HepG2 (cell line): ENCODE data around the gene PRIMA1. TPM values are rescaled to one million over a fixed set of nuclear protein-coding genes. Genes with fewer than 3 reads are reported as not detected.

Experiments
- ATAC-seq: fragments of 200-7000 bp; cut with Tn5 transposase; 3 replicates; pipeline ENCODE4 v1.9.1; 2020; ENCODE audit warnings: mild to moderate bottlenecking, moderate library complexity
- BruUV-seq: library from RNA; stranded (reverse); fragments of 400-500 nt; replicated peaks from 2 replicates; lab custom pipeline; 2021; lab: Mats Ljungman, UMichigan
- CTCF ChIA-PET: fragments of 300-600 bp; formaldehyde crosslinking; extraction: SDS; loops from one replicate; lab custom pipeline; 2021; ENCODE audit warnings: low total read pairs, inconsistent platforms, low intra/inter-chr PET ratio; lab: Yijun Ruan, JAX
- POLR2A ChIA-PET: fragments of 350-600 bp; sonication (Branson Sonifier 250); formaldehyde crosslinking; loops from one replicate; lab custom pipeline; 2020; ENCODE audit warnings: antibody characterized with exemption, inconsistent platforms; lab: Yijun Ruan, JAX
- DNase-seq: peaks from one replicate; pipeline ENCODE4 v3.0.0-alpha.2; 2015; ENCODE audit warnings: low spot score
- FAIRE-seq: peaks from 3 replicates; lab custom pipeline; 2011; peaks lifted over from hg19 to GRCh38; lab: Jason Lieb, UNC
- H2AFZ ChIP-seq: one replicate; pipeline ENCODE4 v1.6.1; 2011; ENCODE audit warnings: low read length, inconsistent platforms
- H3K27ac ChIP-seq: fragments of 300-600 bp; 3 replicates; pipeline ENCODE4 v1.8.0; 2011; ENCODE audit warnings: mixed run types, mild to moderate bottlenecking, mixed read lengths, low read length, inconsistent platforms; ENCODE audit not compliant: insufficient read depth; ENCODE audit errors: extremely low read length
- H3K27me3 ChIP-seq, 2 experiments: fragments of 200-600 bp in 1 of 2; 2 replicates in 1 of 2; 3 replicates in 1 of 2; pipeline versions ENCODE4 v1.6.0 to v1.8.0; 2011; ENCODE audit warnings: low read length in 2 of 2, mild to moderate bottlenecking in 2 of 2, moderate library complexity in 2 of 2, inconsistent platforms in 1 of 2; ENCODE audit not compliant: insufficient read depth in 2 of 2, control insufficient read depth in 1 of 2
- H3K36me3 ChIP-seq, 2 experiments: fragments of 200-600 bp in 1 of 2; replicated peaks in 1 of 2; 2 replicates in 1 of 2; 3 replicates in 1 of 2; pipeline versions ENCODE4 v1.5.1 to v1.8.0; 2011; ENCODE audit warnings: low read length in 2 of 2, inconsistent platforms in 1 of 2; ENCODE audit not compliant: insufficient read depth in 2 of 2, control insufficient read depth in 1 of 2
- H3K4me1 ChIP-seq: 2 replicates; pipeline ENCODE4 v1.5.1; 2012; ENCODE audit warnings: low read length, inconsistent platforms; ENCODE audit not compliant: insufficient read depth
- H3K4me2 ChIP-seq: 2 replicates; pipeline ENCODE4 v1.6.0; 2011; ENCODE audit warnings: low read depth, low read length, inconsistent platforms
- H3K4me3 ChIP-seq, 3 experiments: fragments of 200-600 bp in 1 of 3; sonication (generic), shearing (Covaris generic) in 1 of 3; replicated peaks in 1 of 3; 2 replicates each; pipeline ENCODE4 v1.5.1; 2011 to 2016; ENCODE audit warnings: low read length in 3 of 3, inconsistent platforms in 2 of 3, low read depth in 2 of 3, mild to moderate bottlenecking in 2 of 3, control low read depth in 1 of 3, mixed read lengths in 1 of 3; ENCODE audit not compliant: insufficient read depth in 1 of 3
- H3K79me2 ChIP-seq: one replicate; pipeline ENCODE4 v1.6.1; 2011; ENCODE audit warnings: low read length, inconsistent platforms; ENCODE audit not compliant: insufficient read depth
- H3K9ac ChIP-seq: 2 replicates; pipeline ENCODE4 v1.6.0; 2011; ENCODE audit warnings: mild to moderate bottlenecking, low read depth, low read length, inconsistent platforms; ENCODE audit not compliant: insufficient read depth
- H3K9me3 ChIP-seq: 2 replicates; pipeline ENCODE4 v1.5.1; 2012; ENCODE audit warnings: mild to moderate bottlenecking, low read length
- H4K20me1 ChIP-seq: 2 replicates; pipeline ENCODE4 v1.6.0; 2011; ENCODE audit warnings: inconsistent platforms, mild to moderate bottlenecking, low read length, moderate library complexity; ENCODE audit not compliant: insufficient read depth
- ATF2 ChIP-seq: sonication (generic); formaldehyde crosslinking; IDR thresholded peaks from 2 replicates; pipeline ENCODE4 v1.4.0; 2020; ENCODE audit warnings: missing genetic modification reagents
- NBN ChIP-seq: fragments of 450-650 bp; conservative IDR thresholded peaks from 2 replicates; pipeline ENCODE4 v1.6.1; 2017
- NFRKB ChIP-seq: fragments of 450-650 bp; IDR thresholded peaks from 2 replicates; pipeline ENCODE4 v1.6.1; 2017
- PRDM10 ChIP-seq: sonication (generic); formaldehyde crosslinking; IDR thresholded peaks from 2 replicates; pipeline ENCODE4 v1.4.0; 2020; ENCODE audit warnings: low read depth, missing genetic modification reagents
- SSRP1 ChIP-seq: IDR thresholded peaks from 2 replicates; pipeline ENCODE4 v1.6.1; 2016; ENCODE audit warnings: control low read depth
- ZNF547 ChIP-seq: sonication (generic); formaldehyde crosslinking; IDR thresholded peaks from 2 replicates; pipeline ENCODE4 v1.5.1; 2020; ENCODE audit warnings: mild to moderate bottlenecking, missing genetic modification reagents
- ZNF605 ChIP-seq: sonication (generic); formaldehyde crosslinking; IDR thresholded peaks from 2 replicates; pipeline ENCODE4 v1.8.0; 2022; ENCODE audit warnings: mild to moderate bottlenecking, missing genetic modification reagents
- ZNF737 ChIP-seq: sonication (generic); formaldehyde crosslinking; IDR thresholded peaks from 2 replicates; pipeline ENCODE4 v1.5.0; 2020; ENCODE audit warnings: missing genetic modification reagents, mild to moderate bottlenecking, borderline replicate concordance
- WGBS: methylation state at CpG from one replicate; pipeline ENCODE4 v1.1.6; 2017; ENCODE audit warnings: low lambda C conversion rate; 5-methylcytosine and 5-hydroxymethylcytosine counted together
- in situ Hi-C: cut with HindIII; loops from 2 replicates; pipeline ENCODE4 v1.10.0; 2017; ENCODE audit warnings: low pct_unique_long_range_greater_than_20kb; ENCODE audit not compliant: extremely low pct_ligation_motif_present
- intact Hi-C: fragments of 100-400 bp; cut with micrococcal nuclease; formaldehyde crosslinking; loops from one replicate; pipeline ENCODE4 v1.10.0; 2022; ENCODE audit not compliant: unreplicated experiment
- polyA plus RNA-seq, 8 experiments: library from polyadenylated mRNA; depleted of rRNA in 3 of 8; stranded (reverse) in 7 of 8; unstranded in 1 of 8; fragments of >200 nt; fragmentation: Illumina TruSeq in 4 of 8; extraction: Trizol in 4 of 8; gene quantifications; 2 replicates each; pipeline versions ENCODE4 v1.2.1 to v1.2.3, GENCODE V29; 2011 to 2016; ENCODE audit warnings: low read depth in 4 of 8, missing spikeins in 1 of 8, mixed read lengths in 1 of 8; ENCODE audit not compliant: insufficient read depth in 1 of 8
- total RNA-seq, 5 experiments: library from RNA; depleted of rRNA; stranded (reverse); fragments of >200 nt; fragmentation: Illumina TruSeq; extraction: Trizol; gene quantifications; 2 replicates each; pipeline ENCODE4 v1.2.3, GENCODE V29; 2016; ENCODE audit warnings: low read depth in 1 of 5

PRIMA1 gene
- total and polyA plus RNA-seq, 2 of the 13 experiments (the other 11 are each of a cell fraction or from before 2014, with no cell fraction given): 2.4 to 3.2 TPM

- ATAC-seq (no peak), DNase-seq (no peak), FAIRE-seq (no peak)
- peaks cover 21% of the 10 kb centered on the region for H3K4me1 ChIP-seq
- H3K4me2 ChIP-seq: no peak overlapping the region
- H3K9ac ChIP-seq: no peak overlapping the region
- H3K27me3 ChIP-seq: no peaks in the 10 kb centered on the region; a peak in 1 of 5 replicates
- no peaks in the 10 kb centered on the region for H3K9me3 ChIP-seq
- no peak overlapping the region for H3K27ac ChIP-seq
- in situ Hi-C loops: no loop called here
- H4K20me1 ChIP-seq: no peaks in the 10 kb centered on the region
- no peak overlapping the region for H3K4me3 ChIP-seq
- BruUV-seq: no TSS peak
- no peaks in the 10 kb centered on the region for H3K79me2 ChIP-seq
- WGBS: 76% methylated on average over 16 of the region's 19 CpGs
- intact Hi-C loops: no loop called here
- TF ChIP-seq ATF2 (no peak), ZNF547 (no peak), NBN (no peak), ZNF737 (CRISPR knock-in tag) (no peak), PRDM10 (CRISPR knock-in tag) (no peak), ZNF605 (CRISPR knock-in tag) (no peak), SSRP1 (CRISPR knock-in tag) (no peak), NFRKB (no peak)
- H2AFZ ChIP-seq: no peak overlapping the region
- H3K36me3 ChIP-seq: no peaks in the 10 kb centered on the region
- POLR2A ChIA-PET: no interaction called here
- CTCF ChIA-PET: no interaction called here
Measured at GRCh38 chr14:93751946-93752655, 36.2 kb downstream of the PRIMA1 start.
